ENCODE measurements around the gene LAMB1. TPM values are rescaled to one million over a fixed set of nuclear protein-coding genes. Genes with fewer than 3 reads are reported as not detected.

LAMB1 gene
- total RNA-seq, 1 donor = 483 TPM

GRCh38 chr7:108030516-108030915 lies 27.6 kb upstream of the LAMB1 start:
- DNase-seq (ENCODE audit: low read depth) = no peak
- no peak overlapping the region for H3K4me3 ChIP-seq (ENCODE audit: low read depth, low read length)
- TF ChIP-seq, protein P1, sequence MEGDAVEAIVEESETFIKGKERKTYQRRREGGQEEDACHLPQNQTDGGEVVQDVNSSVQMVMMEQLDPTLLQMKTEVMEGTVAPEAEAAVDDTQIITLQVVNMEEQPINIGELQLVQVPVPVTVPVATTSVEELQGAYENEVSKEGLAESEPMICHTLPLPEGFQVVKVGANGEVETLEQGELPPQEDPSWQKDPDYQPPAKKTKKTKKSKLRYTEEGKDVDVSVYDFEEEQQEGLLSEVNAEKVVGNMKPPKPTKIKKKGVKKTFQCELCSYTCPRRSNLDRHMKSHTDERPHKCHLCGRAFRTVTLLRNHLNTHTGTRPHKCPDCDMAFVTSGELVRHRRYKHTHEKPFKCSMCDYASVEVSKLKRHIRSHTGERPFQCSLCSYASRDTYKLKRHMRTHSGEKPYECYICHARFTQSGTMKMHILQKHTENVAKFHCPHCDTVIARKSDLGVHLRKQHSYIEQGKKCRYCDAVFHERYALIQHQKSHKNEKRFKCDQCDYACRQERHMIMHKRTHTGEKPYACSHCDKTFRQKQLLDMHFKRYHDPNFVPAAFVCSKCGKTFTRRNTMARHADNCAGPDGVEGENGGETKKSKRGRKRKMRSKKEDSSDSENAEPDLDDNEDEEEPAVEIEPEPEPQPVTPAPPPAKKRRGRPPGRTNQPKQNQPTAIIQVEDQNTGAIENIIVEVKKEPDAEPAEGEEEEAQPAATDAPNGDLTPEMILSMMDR (IDR thresholded peaks at IDR 0.05; ENCODE audit: insufficient read depth, low read depth, low read length) = no peak

GRCh38 chr7:108029034-108029433 lies 26.1 kb upstream of the LAMB1 start:
- TF ChIP-seq, protein P1 (IDR thresholded peaks at IDR 0.05; ENCODE audit: insufficient read depth, low read depth, low read length) = no peak
- no peak for DNase-seq (ENCODE audit: low read depth)
- H3K4me3 ChIP-seq (ENCODE audit: low read depth, low read length) = no peak overlapping the region

DNA sequence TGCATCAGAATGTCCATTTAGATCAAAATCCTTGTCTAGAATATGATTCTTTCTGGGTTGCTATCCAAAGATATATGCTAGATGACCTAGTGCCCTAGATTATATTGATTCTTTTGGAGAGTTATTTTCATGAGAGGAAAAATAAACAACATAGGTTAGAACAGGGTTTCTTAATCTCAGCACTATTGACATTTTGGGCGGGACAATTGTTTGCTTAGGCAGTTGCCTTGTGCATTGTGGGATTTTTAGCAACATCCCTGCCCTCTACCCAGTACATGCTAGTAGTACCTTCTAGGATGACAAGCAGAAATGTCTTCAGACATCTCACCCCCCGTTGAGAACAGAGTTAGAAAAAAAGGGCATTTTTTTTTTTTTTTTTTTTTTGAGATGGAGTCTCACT lies 25.1 kb upstream of the LAMB1 start:
- DNase-seq (ENCODE audit: low read depth) = no peak
- TF ChIP-seq, protein P1 (IDR thresholded peaks at IDR 0.05; ENCODE audit: insufficient read depth, low read depth, low read length) = no peak

GRCh38 chr7:108027239-108027638 lies 24.3 kb upstream of the LAMB1 start:
- DNase-seq (ENCODE audit: low read depth) = no peak
- TF ChIP-seq, protein P1 (IDR thresholded peaks at IDR 0.05; ENCODE audit: insufficient read depth, low read depth, low read length) = no peak
- no peak overlapping the region for H3K4me3 ChIP-seq (ENCODE audit: low read depth, low read length)

More for the DNA sequence above, 25.1 kb upstream of the LAMB1 start:
- H3K4me3 ChIP-seq (ENCODE audit: low read depth, low read length) = no peak overlapping the region

- no peak for DNase-seq (ENCODE audit: low read depth)
- TF ChIP-seq, protein P1 (IDR thresholded peaks at IDR 0.05; ENCODE audit: insufficient read depth, low read depth, low read length) = no peak
- H3K4me3 ChIP-seq (ENCODE audit: low read depth, low read length) = no peak overlapping the region
These were observed 23.7 kb upstream of the LAMB1 start for GRCh38 chr7:108026647-108027046.

DNA sequence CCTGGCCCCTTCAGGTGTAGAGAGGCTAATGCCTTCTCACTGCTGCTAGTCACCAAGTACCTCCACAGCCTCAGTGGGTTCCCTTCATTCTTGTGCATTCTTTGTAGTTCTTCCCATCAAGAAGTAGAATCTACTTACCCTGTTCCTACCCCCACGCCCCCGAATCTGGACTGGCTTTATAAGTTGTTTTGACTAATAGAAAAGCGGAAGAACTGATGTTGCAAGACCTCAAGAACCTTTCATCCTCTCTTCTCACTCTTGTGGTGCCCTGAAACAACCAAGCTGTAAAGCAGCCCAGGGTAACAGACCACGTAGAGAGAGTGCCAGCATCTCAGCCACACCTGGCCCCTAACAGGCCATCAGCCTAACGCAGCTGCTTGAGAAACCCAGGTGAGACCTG lies 23.2 kb upstream of the LAMB1 start:
- no peak overlapping the region for H3K4me3 ChIP-seq (ENCODE audit: low read depth, low read length)
- no peak for DNase-seq (ENCODE audit: low read depth)
- TF ChIP-seq, protein P1 (IDR thresholded peaks at IDR 0.05; ENCODE audit: insufficient read depth, low read depth, low read length) = no peak

DNA sequence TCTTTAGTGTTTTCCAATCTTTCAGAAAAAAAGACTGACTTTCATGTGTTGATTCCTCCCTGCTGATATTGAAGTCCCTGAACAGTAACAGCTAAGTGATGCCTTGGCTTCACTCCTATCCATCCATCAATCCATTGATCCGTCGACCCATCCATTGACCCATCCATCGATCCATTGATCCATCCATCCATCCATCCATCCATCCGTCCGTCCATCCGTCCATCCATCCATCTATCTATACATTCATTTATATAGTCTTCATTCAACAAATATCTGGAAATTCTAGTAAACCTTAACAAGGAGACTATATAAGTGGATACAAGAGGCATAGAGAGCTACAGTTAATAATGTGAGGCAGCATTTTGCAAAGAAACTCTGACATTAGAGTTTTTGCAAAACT lies 21.6 kb upstream of the LAMB1 start:
- TF ChIP-seq, protein P1 (IDR thresholded peaks at IDR 0.05; ENCODE audit: insufficient read depth, low read depth, low read length) = no peak
- H3K4me3 ChIP-seq (ENCODE audit: low read depth, low read length) = no peak overlapping the region
- no peak for DNase-seq (ENCODE audit: low read depth)

Data from fibroblast of villous mesenchyme (primary cell).